K562 (cell line): ENCODE data around the gene ZDHHC14. TPM values are rescaled to one million over a fixed set of nuclear protein-coding genes. Genes with fewer than 3 reads are reported as not detected.

ENCODE experiments used
- ARID1B ChIP-seq: fragments of 450-650 bp; IDR thresholded peaks from 2 replicates; pipeline ENCODE4 v1.6.1; 2016; ENCODE audit warnings: antibody characterized with exemption, mild to moderate bottlenecking, inconsistent platforms
- ATF7 ChIP-seq: fragments of 450-650 bp; IDR thresholded peaks from 2 replicates; pipeline ENCODE4 v1.7.1; 2014; ENCODE audit warnings: mild to moderate bottlenecking, moderate library complexity
- C11orf30 ChIP-seq: fragments of 450-650 bp; IDR thresholded peaks from 2 replicates; pipeline ENCODE4 v1.6.1; 2016; ENCODE audit warnings: low read depth, mild to moderate bottlenecking
- CBFA2T3 ChIP-seq: fragments of 450-650 bp; IDR thresholded peaks from 2 replicates; pipeline ENCODE4 v1.6.1; 2017
- CHCHD3 ChIP-seq: fragments of 250-450 bp; sonication (Bioruptor Pico); IDR thresholded peaks from 2 replicates; pipeline ENCODE4 v2.1.2; 2022; ENCODE audit warnings: mild to moderate bottlenecking
- CREB1 ChIP-seq, 2 experiments: sonication (generic) in 1 of 2; formaldehyde crosslinking in 1 of 2; IDR thresholded peaks; 2 replicates each; pipeline versions ENCODE4 v1.6.1 to v1.8.0; 2012 to 2022; ENCODE audit warnings: inconsistent platforms in 1 of 2, mild to moderate bottlenecking in 1 of 2, missing genetic modification reagents in 1 of 2, moderate library complexity in 1 of 2
- DPF2 ChIP-seq: fragments of 450-650 bp; IDR thresholded peaks from 2 replicates; pipeline ENCODE4 v1.6.1; 2016
- FOXJ2 ChIP-seq: fragments of 200-800 bp; sonication (Bioruptor generic); IDR thresholded peaks from 2 replicates; pipeline ENCODE4 v1.6.1; 2016; ENCODE audit warnings: missing genetic modification characterization, missing compliant biosample characterization
- GATAD2A ChIP-seq: fragments of 450-650 bp; IDR thresholded peaks from 2 replicates; pipeline ENCODE4 v1.6.1; 2017
- HSF4 ChIP-seq: fragments of 250-450 bp; sonication (Bioruptor Pico); IDR thresholded peaks from 2 replicates; pipeline ENCODE4 v2.1.2; 2022; ENCODE audit warnings: mild to moderate bottlenecking, moderate library complexity, borderline replicate concordance
- KLF6 ChIP-seq: fragments of 250-450 bp; sonication (Bioruptor Pico); IDR thresholded peaks from 2 replicates; pipeline ENCODE4 v1.4.0; 2020; ENCODE audit warnings: mild to moderate bottlenecking, moderate library complexity, borderline replicate concordance
- LEF1 ChIP-seq: fragments of 450-650 bp; IDR thresholded peaks from 2 replicates; pipeline ENCODE4 v1.6.1; 2016; ENCODE audit warnings: mild to moderate bottlenecking
- MAFG ChIP-seq: fragments of 450-650 bp; conservative IDR thresholded peaks from 2 replicates; pipeline ENCODE4 v1.6.1; 2016; ENCODE audit warnings: missing genetic modification characterization, missing compliant biosample characterization
- MEF2D ChIP-seq: conservative IDR thresholded peaks from 2 replicates; pipeline ENCODE4 v1.6.1; 2016; ENCODE audit warnings: low read depth, missing genetic modification characterization, missing compliant biosample characterization
- MTA2 ChIP-seq: fragments of 450-650 bp; IDR thresholded peaks from 2 replicates; pipeline ENCODE4 v1.6.1; 2016; ENCODE audit warnings: low read depth
- NELFE ChIP-seq: IDR thresholded peaks from 2 replicates; pipeline ENCODE4 v1.6.1; 2011; ENCODE audit warnings: mild to moderate bottlenecking; ENCODE audit not compliant: insufficient read depth, insufficient read length
- RCOR1 ChIP-seq, 2 experiments: IDR thresholded peaks; 2 replicates each; pipeline ENCODE4 v1.6.1; 2012; ENCODE audit warnings: low read depth in 2 of 2, low read length in 2 of 2, borderline replicate concordance in 1 of 2, improper control_type of control experiment in 1 of 2
- SMARCA4 ChIP-seq: fragments of 450-650 bp; IDR thresholded peaks from 2 replicates; pipeline ENCODE4 v1.6.1; 2016
- ZNF197 ChIP-seq: fragments of 200-800 bp; sonication (Bioruptor generic); IDR thresholded peaks from 2 replicates; pipeline ENCODE4 v1.6.1; 2016; ENCODE audit warnings: low read depth, missing genetic modification characterization, missing compliant biosample characterization
- ZNF644 ChIP-seq: fragments of 200-800 bp; sonication (Bioruptor generic); IDR thresholded peaks from 2 replicates; pipeline ENCODE4 v1.6.1; 2016; ENCODE audit warnings: low read depth, missing genetic modification characterization, missing compliant biosample characterization
- ZNF707 ChIP-seq: fragments of 250-450 bp; sonication (Bioruptor Pico); conservative IDR thresholded peaks from 2 replicates; pipeline ENCODE4 v1.8.0; 2022; ENCODE audit warnings: inconsistent platforms, mild to moderate bottlenecking, moderate library complexity
- ZZZ3 ChIP-seq: fragments of 450-650 bp; IDR thresholded peaks from 2 replicates; pipeline ENCODE4 v1.6.1; 2016; ENCODE audit warnings: antibody characterized with exemption, mild to moderate bottlenecking, moderate library complexity
- polyA plus RNA-seq, 8 experiments: library from polyadenylated mRNA; depleted of rRNA in 4 of 8; stranded (reverse) in 5 of 8; unstranded in 3 of 8; fragments of >200 nt; fragmentation: Nextera tagmentation in 2 of 8; fragmentation: Illumina TruSeq in 1 of 8; extraction: Ambion mirVana in 2 of 8; extraction: Trizol in 1 of 8; gene quantifications; 2 replicates each; pipeline versions ENCODE4 v1.2.1 to v1.2.3, GENCODE V29; 2011 to 2014; ENCODE audit warnings: inconsistent platforms in 1 of 8, missing spikeins in 1 of 8
- total RNA-seq, 7 experiments: library from RNA; depleted of rRNA in 6 of 7; stranded (reverse); fragments of >200 nt in 6 of 7; fragmentation: Illumina TruSeq in 2 of 7; extraction: Trizol in 2 of 7; gene quantifications; 2 replicates each; pipeline versions ENCODE4 v1.2.1 to v1.2.3, GENCODE V29; 2011 to 2021; ENCODE audit warnings: low replicate concordance in 1 of 7
- TF ChIP-seq, protein P1 (sequence below): IDR thresholded peaks from 2 replicates; pipeline ENCODE4 v1.6.1; 2012; ENCODE audit warnings: low read depth, low read length, improper control_type of control experiment, borderline replicate concordance
- TF ChIP-seq, protein P2 (sequence below): fragments of 250-450 bp; sonication (Bioruptor Pico); IDR thresholded peaks from 2 replicates; pipeline ENCODE4 v1.8.0; 2021; ENCODE audit warnings: borderline replicate concordance, mild to moderate bottlenecking, moderate library complexity; ENCODE audit not compliant: poor library complexity, severe bottlenecking
- TF ChIP-seq, protein P3 (sequence below), 2 experiments: IDR thresholded peaks in 1 of 2; conservative IDR thresholded peaks in 1 of 2; 2 replicates each; pipeline ENCODE4 v1.6.1; 2016; ENCODE audit warnings: low read depth in 2 of 2, mild to moderate bottlenecking in 1 of 2, missing compliant biosample characterization in 1 of 2, missing genetic modification characterization in 1 of 2, moderate library complexity in 1 of 2

Gene ZDHHC14
- total and polyA plus RNA-seq, 9 of the 15 experiments (the other 6 are each of a cell fraction or from before 2014, with no cell fraction given) = 0.92 to 23.1 (median 13.8) TPM

GRCh38 chr6:157706883-157707282 is 325.9 kb downstream of the ZDHHC14 start (continued):
- TF ChIP-seq ZZZ3 (no peak), NELFE (no peak), ZNF644 (tag) (no peak), CHCHD3 (no peak), CREB1 (IDR thresholded peaks at IDR 0.05) (no peak), CREB1 (CRISPR knock-in tag; IDR thresholded peaks at IDR 0.05) (0 out of 2 replicates have a peak, but pooled peaks have one; percentile 31), CBFA2T3 (peak; percentile 67), LEF1 (0 out of 2 replicates have a peak, but pooled peaks have one; percentile 15), HSF4 (no peak), ARID1B (peak; percentile 73), MAFG (tag) (no peak), MEF2D (peak; percentile 90), ZNF707 (no peak), C11orf30 (no peak), GATAD2A (no peak), KLF6 (CRISPR knock-in tag) (no peak), FOXJ2 (tag) (peak; percentile 83; the same call in 1 of the 2 replicates), RCOR1 (IDR thresholded peaks at IDR 0.05; ENCODE audit: borderline replicate concordance in 1 of 2, low read depth in 2 of 2, low read length in 2 of 2) (0 out of 4 replicates have a peak, but pooled peaks of 1 of the 2 experiments have one; percentile 60), SMARCA4 (peak; percentile 42; the same call in 1 of the 2 replicates), DPF2 (peak; percentile 39; the same call in 1 of the 2 replicates), MTA2 (peak; percentile 46), ATF7 (peak; percentile 61; the same call in 1 of the 2 replicates), ZNF197 (CRISPR knock-in tag) (no peak)
- TF ChIP-seq, protein P1, sequence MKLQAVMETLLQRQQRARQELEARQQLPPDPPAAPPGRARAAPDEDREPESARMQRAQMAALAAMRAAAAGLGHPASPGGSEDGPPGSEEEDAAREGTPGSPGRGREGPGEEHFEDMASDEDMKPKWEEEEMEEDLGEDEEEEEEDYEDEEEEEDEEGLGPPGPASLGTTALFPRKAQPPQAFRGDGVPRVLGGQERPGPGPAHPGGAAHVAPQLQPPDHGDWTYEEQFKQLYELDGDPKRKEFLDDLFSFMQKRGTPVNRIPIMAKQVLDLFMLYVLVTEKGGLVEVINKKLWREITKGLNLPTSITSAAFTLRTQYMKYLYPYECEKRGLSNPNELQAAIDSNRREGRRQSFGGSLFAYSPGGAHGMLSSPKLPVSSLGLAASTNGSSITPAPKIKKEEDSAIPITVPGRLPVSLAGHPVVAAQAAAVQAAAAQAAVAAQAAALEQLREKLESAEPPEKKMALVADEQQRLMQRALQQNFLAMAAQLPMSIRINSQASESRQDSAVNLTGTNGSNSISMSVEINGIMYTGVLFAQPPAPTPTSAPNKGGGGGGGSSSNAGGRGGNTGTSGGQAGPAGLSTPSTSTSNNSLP = no peak
- TF ChIP-seq, protein P2, sequence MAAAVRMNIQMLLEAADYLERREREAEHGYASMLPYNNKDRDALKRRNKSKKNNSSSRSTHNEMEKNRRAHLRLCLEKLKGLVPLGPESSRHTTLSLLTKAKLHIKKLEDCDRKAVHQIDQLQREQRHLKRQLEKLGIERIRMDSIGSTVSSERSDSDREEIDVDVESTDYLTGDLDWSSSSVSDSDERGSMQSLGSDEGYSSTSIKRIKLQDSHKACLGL (CRISPR knock-in tag) = no peak
- TF ChIP-seq, protein P3, sequence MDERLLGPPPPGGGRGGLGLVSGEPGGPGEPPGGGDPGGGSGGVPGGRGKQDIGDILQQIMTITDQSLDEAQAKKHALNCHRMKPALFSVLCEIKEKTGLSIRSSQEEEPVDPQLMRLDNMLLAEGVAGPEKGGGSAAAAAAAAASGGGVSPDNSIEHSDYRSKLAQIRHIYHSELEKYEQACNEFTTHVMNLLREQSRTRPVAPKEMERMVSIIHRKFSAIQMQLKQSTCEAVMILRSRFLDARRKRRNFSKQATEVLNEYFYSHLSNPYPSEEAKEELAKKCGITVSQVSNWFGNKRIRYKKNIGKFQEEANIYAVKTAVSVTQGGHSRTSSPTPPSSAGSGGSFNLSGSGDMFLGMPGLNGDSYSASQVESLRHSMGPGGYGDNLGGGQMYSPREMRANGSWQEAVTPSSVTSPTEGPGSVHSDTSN (CRISPR knock-in tag; IDR thresholded peaks at IDR 0.05; ENCODE audit: low read depth) = no peak
- TF ChIP-seq, protein P3 (tag; conservative IDR thresholded peaks at IDR 0.05; ENCODE audit: low read depth) = peak; percentile 95
